HG02678 (cell line): ENCODE measurements around the gene SHISA8.

ENCODE experiments used
- ATAC-seq: cut with Tn5 transposase; IDR thresholded peaks from one replicate; pipeline ENCODE4 v1.9.1; 2021; ENCODE audit warnings: mild to moderate bottlenecking, moderate library complexity; ENCODE audit not compliant: unreplicated experiment

The SHISA8 gene

DNA sequence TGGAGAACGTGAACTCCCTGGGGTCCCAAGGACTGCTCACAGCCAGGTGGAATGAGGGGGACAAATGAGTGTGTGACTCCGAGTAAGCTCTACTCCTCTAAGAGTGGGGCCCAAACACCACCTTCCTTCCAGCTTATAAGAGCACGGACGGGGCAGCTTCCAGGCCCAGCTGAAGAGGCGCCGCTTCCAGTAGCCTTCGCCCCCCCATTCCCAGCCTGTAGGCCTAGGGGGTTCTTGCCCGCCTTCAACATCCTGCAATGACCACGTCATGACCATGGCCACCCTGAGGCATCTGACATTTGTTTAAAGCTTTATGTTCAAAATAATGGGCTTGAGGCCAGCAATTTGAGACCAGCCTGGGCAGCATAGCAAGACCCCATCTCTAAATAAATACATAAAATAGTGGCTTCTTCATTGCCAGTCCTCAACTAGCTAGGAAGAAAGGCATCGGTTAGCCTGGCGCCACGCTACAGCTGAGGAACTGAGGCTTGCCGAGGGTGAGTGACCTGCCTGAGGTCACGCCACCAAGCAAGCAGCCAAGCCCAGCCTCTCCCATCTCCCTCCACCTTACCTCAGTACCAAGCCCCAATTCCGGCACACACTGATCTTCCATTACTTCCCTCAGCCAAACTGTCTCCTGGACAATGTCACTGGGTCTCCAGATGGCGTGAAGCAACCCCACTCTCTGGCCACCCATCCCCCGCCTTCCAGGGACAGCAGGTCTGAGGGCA lies 19.6 kb upstream of the SHISA8 start:
- ATAC-seq = no peak

DNA sequence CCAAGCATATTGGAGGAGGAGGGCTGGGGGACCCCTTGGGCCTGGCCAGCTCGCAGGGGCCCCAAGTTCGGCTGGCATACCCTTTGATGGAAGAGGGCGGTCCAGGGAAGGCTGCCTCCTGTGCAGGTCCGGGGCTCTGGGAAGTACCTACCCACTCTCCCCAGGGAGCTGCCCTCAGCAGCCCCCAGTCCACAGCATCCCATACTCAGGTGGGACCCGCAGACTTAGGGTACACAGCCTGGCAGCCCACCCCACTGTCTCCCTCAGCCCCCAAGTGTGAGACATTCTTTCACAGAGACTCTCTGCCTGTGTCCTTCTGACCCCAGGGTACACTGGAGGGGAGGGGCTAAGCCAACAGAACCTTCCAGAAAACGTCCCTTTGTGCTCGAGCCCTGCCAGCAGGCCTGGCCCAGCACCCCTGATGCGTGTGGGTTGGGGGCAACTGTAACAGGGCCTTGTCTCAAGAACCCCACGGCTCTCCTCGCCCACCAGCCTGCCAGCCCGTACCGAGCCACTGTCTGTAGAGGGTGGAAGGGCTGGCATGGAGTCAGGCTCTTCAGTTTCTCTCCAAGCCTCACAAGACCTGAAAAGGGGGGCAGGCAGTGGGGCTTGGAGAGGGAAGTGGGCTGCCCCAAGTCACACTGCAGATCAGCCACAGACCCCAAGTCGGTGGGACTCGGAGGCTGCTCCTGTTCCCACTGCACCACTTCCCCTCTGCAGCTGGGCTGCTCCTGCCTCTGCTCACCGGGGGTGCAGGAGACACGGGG lies 18.7 kb upstream of the SHISA8 start:
- ATAC-seq = no peak

GRCh38 chr22:41932353-41932752 lies 17.5 kb upstream of the SHISA8 start:
- no peak for ATAC-seq

DNA sequence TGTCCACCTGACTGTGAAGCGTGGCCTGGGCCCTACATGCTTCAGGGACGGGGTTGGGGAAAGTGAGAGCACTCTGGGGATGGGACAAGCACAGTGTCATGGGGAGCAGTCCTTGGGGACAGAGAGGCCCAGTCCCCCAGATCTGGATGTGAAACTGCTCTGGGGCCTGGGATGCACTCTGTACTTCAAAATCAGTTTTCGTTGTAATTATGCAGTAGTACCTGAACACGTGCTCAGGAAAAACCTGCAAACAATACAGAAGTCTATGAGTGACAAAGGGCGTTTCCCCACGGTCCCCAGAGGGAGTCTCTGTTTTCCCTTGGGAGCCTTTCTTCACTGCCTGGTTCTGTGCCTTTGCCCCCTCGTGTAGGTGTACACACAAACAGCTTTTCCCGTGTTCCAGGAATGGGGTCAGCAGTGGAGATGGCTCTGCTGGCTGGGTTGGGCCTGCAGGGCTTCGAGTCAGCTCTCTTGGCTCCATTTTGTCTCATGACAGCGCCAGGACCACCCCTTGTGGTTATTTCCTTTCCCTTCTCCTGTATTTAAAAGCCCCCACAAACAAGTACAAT lies 16.9 kb upstream of the SHISA8 start:
- ATAC-seq = no peak

GRCh38 chr22:41929418-41929810 lies 14.5 kb upstream of the SHISA8 start:
- ATAC-seq = no peak

DNA sequence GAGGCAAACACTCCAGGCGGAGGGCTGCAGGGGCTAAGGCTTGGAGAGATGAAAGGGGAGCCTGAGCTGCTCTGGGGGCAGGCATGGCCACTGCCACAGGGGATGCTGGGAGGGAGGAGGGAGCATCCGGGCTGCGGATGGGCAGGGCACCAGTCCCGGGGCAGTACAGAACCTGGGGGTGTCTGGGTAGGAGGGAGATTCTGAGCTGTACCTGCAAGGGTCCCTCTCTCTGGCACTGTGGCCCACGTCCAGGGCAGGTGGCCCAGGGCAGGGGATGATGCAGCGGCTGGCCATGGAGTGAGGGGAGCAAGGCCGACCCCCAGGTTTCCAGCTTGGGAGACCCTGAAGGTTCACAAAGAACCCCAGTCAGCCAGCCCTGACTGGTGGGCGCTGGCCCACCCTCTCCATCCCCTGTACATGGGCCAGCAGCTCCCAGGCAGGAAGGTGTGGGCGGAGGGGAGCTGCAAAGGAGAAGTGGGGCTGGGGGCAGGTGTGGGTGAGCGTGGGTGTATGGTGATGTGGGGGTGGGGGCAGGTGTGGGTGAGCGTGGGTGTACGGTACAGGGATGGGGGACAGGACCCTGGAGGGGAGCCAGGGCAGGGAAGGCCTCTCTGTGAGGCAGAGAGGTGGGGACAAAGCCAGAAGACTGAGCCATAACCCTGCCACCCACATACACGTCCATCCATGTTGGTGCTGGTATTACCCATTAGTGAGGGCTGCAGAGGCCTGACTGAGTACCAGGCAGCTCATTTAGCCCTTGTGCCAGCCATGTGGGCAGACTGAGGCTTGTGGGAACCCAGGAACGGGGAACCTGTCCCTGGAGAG lies 13.9 kb upstream of the SHISA8 start:
- ATAC-seq = no peak

DNA sequence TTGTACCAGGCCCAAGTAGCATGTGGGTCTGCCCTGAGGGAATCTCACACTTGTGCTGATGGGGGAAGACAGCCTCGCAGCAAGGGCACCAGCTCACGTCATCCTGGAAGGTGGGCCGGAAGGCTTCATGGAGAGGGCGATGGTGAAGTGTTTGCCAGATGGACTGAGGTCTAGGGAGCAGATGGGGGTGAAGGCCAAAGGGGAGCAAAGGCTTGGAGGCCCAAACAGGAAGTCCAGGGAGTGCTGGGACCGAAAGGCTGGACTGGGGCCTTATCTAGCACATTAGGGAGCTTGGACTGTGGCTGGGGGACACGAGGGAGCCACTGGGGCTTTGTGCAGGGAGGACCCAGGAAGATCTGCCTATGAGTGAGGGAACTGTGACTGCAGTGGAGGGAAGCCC lies 12.9 kb upstream of the SHISA8 start:
- ATAC-seq = no peak

DNA sequence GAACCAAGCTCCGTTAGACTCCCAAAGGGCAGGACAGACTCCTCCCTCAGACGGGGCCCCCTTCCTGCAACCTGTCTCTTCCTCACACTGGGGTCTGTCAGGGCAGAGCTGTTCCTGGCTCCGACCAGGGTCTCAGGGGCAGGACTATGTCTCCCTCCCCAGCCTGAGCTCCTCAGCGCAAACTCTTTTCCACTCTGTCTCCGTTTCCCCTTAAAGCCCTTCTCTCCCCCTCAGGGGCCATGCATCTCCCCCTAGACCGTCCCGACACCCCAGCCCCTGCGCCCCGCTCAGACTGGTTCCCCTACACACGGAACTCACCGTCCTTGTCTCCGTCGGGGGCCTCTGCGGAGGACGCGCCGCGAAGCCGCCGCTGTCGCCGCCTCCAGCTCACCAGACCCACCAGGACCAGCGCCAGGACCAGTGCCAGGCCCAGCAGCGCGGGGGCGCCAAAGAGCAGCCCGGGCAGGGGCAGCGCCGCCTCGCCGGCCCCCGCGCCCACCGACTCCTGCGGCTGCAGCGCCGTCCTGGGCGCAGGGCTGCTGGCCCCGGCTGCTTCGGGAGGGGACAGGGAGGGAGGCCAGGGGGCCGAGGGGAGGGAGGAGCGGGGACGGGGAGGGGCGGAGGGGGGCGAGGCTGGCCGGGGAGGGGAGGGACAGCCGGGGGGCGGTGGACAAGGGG lies 11.0 kb upstream of the SHISA8 start:
- ATAC-seq = peak; percentile 45

DNA sequence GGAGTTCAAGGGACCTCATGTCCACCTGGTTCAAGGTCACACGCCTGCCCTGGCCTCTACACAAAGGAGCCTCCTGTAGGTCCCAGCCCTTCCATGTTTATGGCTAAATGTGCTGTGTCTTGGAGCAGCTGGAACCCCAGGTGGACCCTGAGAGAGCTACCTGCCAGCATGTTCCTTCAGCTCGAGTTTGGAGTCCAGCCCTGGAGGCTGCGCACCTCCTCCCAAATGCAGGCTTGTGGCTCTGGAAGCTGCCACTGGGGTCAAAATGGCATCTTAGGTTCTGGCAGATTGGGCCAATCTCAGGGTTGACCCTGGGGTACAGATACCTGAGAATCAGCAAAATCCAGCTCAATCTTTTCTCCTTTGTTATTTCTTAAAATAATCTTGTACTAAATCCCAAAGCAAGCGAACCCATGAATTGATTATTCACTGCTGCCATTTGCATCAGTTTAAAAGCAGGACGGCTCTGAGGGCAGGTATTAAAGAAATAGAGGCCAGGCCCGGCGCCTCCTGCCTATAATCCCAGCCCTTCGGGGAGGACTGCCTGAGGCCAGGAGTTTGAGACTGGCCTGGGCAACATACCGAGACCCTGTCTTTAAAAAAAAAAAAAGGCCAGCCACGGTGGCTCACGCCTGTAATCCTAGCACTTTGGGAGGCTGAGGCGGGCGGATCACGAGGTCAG lies 8.9 kb upstream of the SHISA8 start:
- no peak for ATAC-seq

- no peak for ATAC-seq
Measured at GRCh38 chr22:41922940-41923594, 8.2 kb upstream of the SHISA8 start.

- ATAC-seq = no peak
Measured at GRCh38 chr22:41922328-41922727, 7.5 kb upstream of the SHISA8 start.

- peak; percentile 17 for ATAC-seq
Measured at GRCh38 chr22:41920271-41920976, 5.5 kb upstream of the SHISA8 start.

DNA sequence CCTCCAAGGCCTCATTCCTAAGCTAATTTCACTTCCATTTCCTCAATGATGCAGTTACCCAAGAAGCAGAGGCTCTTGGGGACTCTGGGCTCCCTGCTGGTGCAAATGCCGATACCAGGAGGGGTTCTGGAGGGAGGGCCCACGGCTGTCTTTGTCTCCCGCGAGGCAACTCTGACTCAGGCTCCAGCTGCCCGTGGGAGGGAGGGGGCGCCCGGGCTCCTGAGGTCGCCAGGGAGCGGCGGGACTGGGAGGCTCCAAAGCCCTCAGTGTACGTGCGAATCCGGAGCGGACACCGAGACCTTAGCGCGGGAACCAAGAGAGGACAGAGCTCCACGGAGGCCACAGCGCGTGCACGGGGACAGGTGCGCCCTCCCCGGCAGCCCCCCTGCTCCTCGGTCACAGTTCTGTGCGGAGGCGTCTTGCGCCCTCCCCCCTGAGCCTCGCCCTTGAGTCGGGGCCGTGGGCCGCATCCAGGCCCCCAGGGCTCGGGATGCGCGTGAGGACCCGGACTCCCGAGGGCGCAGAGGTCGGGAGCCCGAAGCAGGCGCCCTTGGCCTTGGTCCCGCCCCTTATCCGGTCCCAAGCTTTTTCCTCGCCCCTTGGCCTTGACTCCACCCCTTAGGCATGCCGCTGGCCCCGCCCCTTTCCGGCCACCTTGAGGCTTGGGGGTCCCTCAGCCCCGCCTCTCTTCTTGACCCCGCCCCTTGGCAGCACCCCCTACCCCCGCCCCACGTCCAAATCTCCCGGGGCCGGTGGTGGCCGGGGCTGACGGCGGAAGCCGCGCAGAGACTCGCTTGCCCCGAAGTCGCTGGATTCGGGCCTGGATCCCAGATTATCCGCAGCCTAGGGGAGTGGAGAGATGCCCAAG lies 4.7 kb upstream of the SHISA8 start:
- peak; percentile 57 for ATAC-seq

DNA sequence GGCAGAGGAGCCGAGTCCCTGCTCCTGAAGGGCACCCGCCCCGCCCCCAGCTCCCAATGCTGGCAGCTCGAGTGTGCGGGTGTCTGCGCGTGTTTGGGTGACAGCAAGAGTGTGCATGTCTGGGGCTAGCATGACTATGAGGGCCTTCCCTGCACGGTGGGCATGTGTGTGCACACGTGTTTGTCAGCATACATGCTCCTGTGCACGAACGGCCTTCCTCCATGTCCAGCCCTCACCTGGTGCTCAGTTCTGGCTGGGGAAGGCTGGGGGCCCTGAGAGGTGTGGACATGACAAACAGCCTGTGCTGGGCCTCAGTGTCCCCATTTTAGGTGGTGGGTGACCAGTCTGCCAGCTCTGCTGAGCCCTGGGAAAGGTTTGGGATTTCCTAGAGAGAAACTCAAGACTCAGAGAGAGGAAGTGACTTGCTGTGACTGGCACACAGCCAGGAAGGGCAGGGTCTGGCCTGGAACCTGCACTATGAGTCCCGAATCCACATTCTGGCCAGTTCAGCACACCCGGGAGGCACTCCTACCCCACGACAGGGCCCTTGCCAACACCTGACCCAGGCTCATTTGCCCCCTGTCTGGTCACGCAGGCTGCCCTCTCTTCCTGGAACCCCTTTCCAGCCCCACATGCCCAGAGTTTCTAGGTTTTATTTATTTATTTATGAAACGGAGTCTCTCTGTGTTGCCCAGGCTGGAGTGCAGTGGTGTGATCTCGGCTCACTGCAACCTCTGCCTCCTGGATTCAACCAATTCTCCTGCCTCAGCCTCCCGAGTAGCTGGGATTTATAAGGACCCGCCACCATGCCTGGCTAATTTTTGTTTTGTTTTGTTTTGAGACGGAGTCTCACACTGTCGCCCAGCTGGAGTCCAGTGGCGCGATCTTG lies 3.3 kb upstream of the SHISA8 start:
- no peak for ATAC-seq

- no peak for ATAC-seq
Measured at GRCh38 chr22:41917375-41917902, 2.6 kb upstream of the SHISA8 start.

GRCh38 chr22:41916745-41917358 lies 2.0 kb upstream of the SHISA8 start:
- ATAC-seq = no peak
